ENCODE data around the gene DDX47.
"Not testable (repeated sequence)": the region's sequence is repeated elsewhere in the genome, so short reads cannot be mapped to it uniquely, and the experiment has no call there.

Gene DDX47

GRCh38 chr12:12823811-12824210 is 10.7 kb downstream of the DDX47 start:
- no peak for DNase-seq

GRCh38 chr12:12835378-12836146 is 22.4 kb downstream of the DDX47 start:
- no peak for DNase-seq

- DNase-seq = no peak
Observed at GRCh38 chr12:12836571-12836970, 23.4 kb downstream of the DDX47 start.

- peak in 1 of 2 experiments; percentile 1 for DNase-seq
Observed at GRCh38 chr12:12837025-12837812, 24.1 kb downstream of the DDX47 start.

- no peak for DNase-seq
Observed at GRCh38 chr12:12837813-12838153, 24.6 kb downstream of the DDX47 start.

- DNase-seq = no peak
Observed at GRCh38 chr12:12839003-12839395, 25.9 kb downstream of the DDX47 start.

GRCh38 chr12:12839439-12839838 is 26.3 kb downstream of the DDX47 start:
- not testable (repeated sequence) for DNase-seq

GRCh38 chr12:12839873-12840579 is 26.9 kb downstream of the DDX47 start:
- no peak for DNase-seq

- no peak for DNase-seq
Observed at GRCh38 chr12:12840580-12840899, 27.4 kb downstream of the DDX47 start.

GRCh38 chr12:12841428-12841827 is 28.3 kb downstream of the DDX47 start:
- not testable (repeated sequence) for DNase-seq

- DNase-seq = no peak
Observed at GRCh38 chr12:12845794-12846243, 32.7 kb downstream of the DDX47 start.

GRCh38 chr12:12846780-12847179 is 33.6 kb downstream of the DDX47 start:
- not testable (repeated sequence) for DNase-seq

GRCh38 chr12:12853435-12853834 is 40.3 kb downstream of the DDX47 start:
- DNase-seq = no peak

GRCh38 chr12:12859690-12860089 is 46.5 kb downstream of the DDX47 start:
- DNase-seq = no peak

GRCh38 chr12:12864243-12864642 is 51.1 kb downstream of the DDX47 start:
- no peak for DNase-seq

- DNase-seq = no peak
Observed at GRCh38 chr12:12868477-12869235, 55.5 kb downstream of the DDX47 start.

GRCh38 chr12:12870465-12870864 is 57.3 kb downstream of the DDX47 start:
- no peak for DNase-seq

- no peak for DNase-seq
Observed at GRCh38 chr12:12871587-12872138, 58.5 kb downstream of the DDX47 start.

- DNase-seq = no peak
Observed at GRCh38 chr12:12872139-12872933, 59.2 kb downstream of the DDX47 start.

GRCh38 chr12:12872934-12873275 is 59.8 kb downstream of the DDX47 start:
- no peak for DNase-seq

- no peak for DNase-seq
Observed at GRCh38 chr12:12874029-12874428, 60.9 kb downstream of the DDX47 start.

- not testable (repeated sequence) for DNase-seq
Observed at GRCh38 chr12:12875301-12875700, 62.2 kb downstream of the DDX47 start.
